Measurements from ENCODE around the gene COX7A2L.

DNA sequence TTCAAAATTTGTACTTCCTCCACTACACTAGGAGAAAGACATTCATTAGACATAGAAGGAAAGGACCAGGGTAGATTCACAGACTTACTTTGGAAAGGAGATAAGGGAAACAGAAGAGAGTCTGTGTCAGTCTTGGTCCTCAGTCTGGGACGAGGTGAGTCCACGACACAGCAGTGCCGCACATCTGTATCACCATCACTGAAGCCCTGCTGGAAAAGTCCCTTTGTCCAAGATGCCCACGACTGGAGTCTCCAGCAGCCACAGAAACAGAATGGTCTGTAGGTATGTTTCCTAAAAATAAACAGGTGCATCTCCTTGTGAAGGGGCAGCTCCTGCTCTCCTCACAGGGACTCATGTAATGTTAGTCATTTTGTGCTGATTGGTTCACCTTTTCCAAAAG, 27.4 kb downstream of the COX7A2L start:
- no peak for TF ChIP-seq ETV6 (CRISPR knock-in tag; IDR thresholded peaks at IDR 0.05)
- TF ChIP-seq TP53 (CRISPR knock-in tag; IDR thresholded peaks at IDR 0.05): no peak
- TF ChIP-seq CTCF (IDR thresholded peaks at IDR 0.05): no peak
- TF ChIP-seq IRF2 (CRISPR knock-in tag; IDR thresholded peaks at IDR 0.05; ENCODE audit: borderline replicate concordance, low read depth): no peak
- TF ChIP-seq, protein P1, sequence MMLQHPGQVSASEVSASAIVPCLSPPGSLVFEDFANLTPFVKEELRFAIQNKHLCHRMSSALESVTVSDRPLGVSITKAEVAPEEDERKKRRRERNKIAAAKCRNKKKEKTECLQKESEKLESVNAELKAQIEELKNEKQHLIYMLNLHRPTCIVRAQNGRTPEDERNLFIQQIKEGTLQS (CRISPR knock-in tag; conservative IDR thresholded peaks at IDR 0.05): no peak
- no peak for TF ChIP-seq TEAD1 (CRISPR knock-in tag; IDR thresholded peaks at IDR 0.05)
- TF ChIP-seq SMAD3 (CRISPR knock-in tag; IDR thresholded peaks at IDR 0.05; ENCODE audit: borderline replicate concordance): no peak
- TF ChIP-seq, protein P2, sequence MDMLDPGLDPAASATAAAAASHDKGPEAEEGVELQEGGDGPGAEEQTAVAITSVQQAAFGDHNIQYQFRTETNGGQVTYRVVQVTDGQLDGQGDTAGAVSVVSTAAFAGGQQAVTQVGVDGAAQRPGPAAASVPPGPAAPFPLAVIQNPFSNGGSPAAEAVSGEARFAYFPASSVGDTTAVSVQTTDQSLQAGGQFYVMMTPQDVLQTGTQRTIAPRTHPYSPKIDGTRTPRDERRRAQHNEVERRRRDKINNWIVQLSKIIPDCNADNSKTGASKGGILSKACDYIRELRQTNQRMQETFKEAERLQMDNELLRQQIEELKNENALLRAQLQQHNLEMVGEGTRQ (CRISPR knock-in tag; IDR thresholded peaks at IDR 0.05): no peak
- TF ChIP-seq ZBTB21 (CRISPR knock-in tag; IDR thresholded peaks at IDR 0.05; ENCODE audit: borderline replicate concordance): no peak
- TF ChIP-seq ZNF232 (CRISPR knock-in tag; IDR thresholded peaks at IDR 0.05): no peak
- no peak for TF ChIP-seq NR2C2 (CRISPR knock-in tag; IDR thresholded peaks at IDR 0.05)
- no peak for TF ChIP-seq NFYB (CRISPR knock-in tag; conservative IDR thresholded peaks at IDR 0.05; ENCODE audit: low read depth)
- TF ChIP-seq TEAD4 (CRISPR knock-in tag; IDR thresholded peaks at IDR 0.05): no peak
- no peak for TF ChIP-seq ZNF121 (CRISPR knock-in tag; IDR thresholded peaks at IDR 0.05)

Measured in WTC11 (cell line).